K562 (cell line): Measurements from ENCODE around the gene FAM219A. TPM values are rescaled to one million over a fixed set of nuclear protein-coding genes. Genes with fewer than 3 reads are reported as not detected.
A peak's percentile ranks its signal among the peaks of the same experiment; 100 is the strongest.

Experiments used
- CBX5 ChIP-seq: IDR thresholded peaks from 2 replicates; pipeline ENCODE4 v1.6.1; 2014; ENCODE audit warnings: low read depth, borderline replicate concordance
- CSDE1 ChIP-seq, 2 experiments: fragments of 450-650 bp; IDR thresholded peaks; 2 replicates each; pipeline ENCODE4 v1.6.1; 2016; ENCODE audit warnings: mild to moderate bottlenecking in 1 of 2
- CTCF ChIP-seq, 3 experiments: IDR thresholded peaks in 2 of 3; conservative IDR thresholded peaks in 1 of 3; 2 replicates each; pipeline ENCODE4 v1.5.1; 2011 to 2012; ENCODE audit warnings: low read length in 3 of 3, mild to moderate bottlenecking in 3 of 3, control low read depth in 2 of 3, improper control_type of control experiment in 1 of 3, inconsistent platforms in 1 of 3, low read depth in 1 of 3, mixed read lengths in 1 of 3, moderate library complexity in 1 of 3; ENCODE audit not compliant: insufficient read depth in 2 of 3
- DIDO1 ChIP-seq: fragments of 450-650 bp; IDR thresholded peaks from 2 replicates; pipeline ENCODE4 v1.6.1; 2016; ENCODE audit warnings: low read depth, missing biosample characterization, missing genetic modification characterization
- EP300 ChIP-seq: IDR thresholded peaks from 2 replicates; pipeline ENCODE4 v1.6.1; 2012; ENCODE audit warnings: low read length, improper control_type of control experiment
- HDGF ChIP-seq: fragments of 450-650 bp; IDR thresholded peaks from 2 replicates; pipeline ENCODE4 v1.6.1; 2016
- KDM1A ChIP-seq, 2 experiments: fragments of 450-650 bp; IDR thresholded peaks; 2 replicates each; pipeline ENCODE4 v1.6.1; 2016; ENCODE audit warnings: mild to moderate bottlenecking in 2 of 2
- PRPF4 ChIP-seq: fragments of 200-400 bp; formaldehyde crosslinking; IDR thresholded peaks from one replicate; pipeline ENCODE4 v1.6.1; 2017; ENCODE audit warnings: low read length, low read depth, mild to moderate bottlenecking; ENCODE audit not compliant: insufficient read depth, poor library complexity, severe bottlenecking
- PYGO2 ChIP-seq: fragments of 450-650 bp; IDR thresholded peaks from 2 replicates; pipeline ENCODE4 v1.6.1; 2016; ENCODE audit warnings: mild to moderate bottlenecking, missing genetic modification characterization, moderate library complexity, missing compliant biosample characterization
- RCOR1 ChIP-seq, 2 experiments: IDR thresholded peaks; 2 replicates each; pipeline ENCODE4 v1.6.1; 2012; ENCODE audit warnings: low read depth in 2 of 2, low read length in 2 of 2, borderline replicate concordance in 1 of 2, improper control_type of control experiment in 1 of 2
- SAFB2 ChIP-seq: fragments of 200-400 bp; formaldehyde crosslinking; IDR thresholded peaks from 2 replicates; pipeline ENCODE4 v1.6.1; 2018; ENCODE audit warnings: borderline replicate concordance, low read length, low read depth, moderate library complexity; ENCODE audit not compliant: severe bottlenecking
- SLC30A9 ChIP-seq: fragments of 250-450 bp; sonication (Bioruptor Pico); IDR thresholded peaks from 2 replicates; pipeline ENCODE4 v1.8.0; 2022; ENCODE audit warnings: mild to moderate bottlenecking, moderate library complexity
- STAG1 ChIP-seq: sonication (generic); formaldehyde crosslinking; IDR thresholded peaks from 2 replicates; pipeline ENCODE4 v1.5.0; 2020; ENCODE audit warnings: missing genetic modification reagents, borderline replicate concordance
- ZNF311 ChIP-seq: fragments of 250-450 bp; sonication (Bioruptor Pico); IDR thresholded peaks from 2 replicates; pipeline ENCODE4 v1.4.0; 2020; ENCODE audit warnings: mild to moderate bottlenecking, moderate library complexity
- ZNF592 ChIP-seq: fragments of 450-650 bp; IDR thresholded peaks from 2 replicates; pipeline ENCODE4 v1.6.1; 2017; ENCODE audit warnings: antibody characterized with exemption, mild to moderate bottlenecking
- ZNF830 ChIP-seq: fragments of 250-450 bp; sonication (Bioruptor Pico); IDR thresholded peaks from 2 replicates; pipeline ENCODE4 v1.5.0; 2021; ENCODE audit warnings: mild to moderate bottlenecking
- polyA plus RNA-seq, 8 experiments: library from polyadenylated mRNA; depleted of rRNA in 4 of 8; stranded (reverse) in 5 of 8; unstranded in 3 of 8; fragments of >200 nt; fragmentation: Nextera tagmentation in 2 of 8; fragmentation: Illumina TruSeq in 1 of 8; extraction: Ambion mirVana in 2 of 8; extraction: Trizol in 1 of 8; gene quantifications; 2 replicates each; pipeline versions ENCODE4 v1.2.1 to v1.2.3, GENCODE V29; 2011 to 2014; ENCODE audit warnings: inconsistent platforms in 1 of 8, missing spikeins in 1 of 8
- total RNA-seq, 7 experiments: library from RNA; depleted of rRNA in 6 of 7; stranded (reverse); fragments of >200 nt in 6 of 7; fragmentation: Illumina TruSeq in 2 of 7; extraction: Trizol in 2 of 7; gene quantifications; 2 replicates each; pipeline versions ENCODE4 v1.2.1 to v1.2.3, GENCODE V29; 2011 to 2021; ENCODE audit warnings: low replicate concordance in 1 of 7
- TF ChIP-seq, protein P1 (sequence below): fragments of 450-650 bp; IDR thresholded peaks from 2 replicates; pipeline ENCODE4 v1.7.1; 2018; ENCODE audit warnings: mild to moderate bottlenecking, low read depth; ENCODE audit not compliant: partially characterized antibody
- TF ChIP-seq, protein P2 (sequence below): fragments of 200-800 bp; sonication (Bioruptor generic); IDR thresholded peaks from 2 replicates; pipeline ENCODE4 v1.6.1; 2017; ENCODE audit warnings: missing genetic modification characterization, missing compliant biosample characterization

Gene FAM219A
- total and polyA plus RNA-seq, 9 of the 15 experiments (the other 6 are each of a cell fraction or from before 2014, with no cell fraction given): 0.63 to 8.6 (median 2.9) TPM

DNA sequence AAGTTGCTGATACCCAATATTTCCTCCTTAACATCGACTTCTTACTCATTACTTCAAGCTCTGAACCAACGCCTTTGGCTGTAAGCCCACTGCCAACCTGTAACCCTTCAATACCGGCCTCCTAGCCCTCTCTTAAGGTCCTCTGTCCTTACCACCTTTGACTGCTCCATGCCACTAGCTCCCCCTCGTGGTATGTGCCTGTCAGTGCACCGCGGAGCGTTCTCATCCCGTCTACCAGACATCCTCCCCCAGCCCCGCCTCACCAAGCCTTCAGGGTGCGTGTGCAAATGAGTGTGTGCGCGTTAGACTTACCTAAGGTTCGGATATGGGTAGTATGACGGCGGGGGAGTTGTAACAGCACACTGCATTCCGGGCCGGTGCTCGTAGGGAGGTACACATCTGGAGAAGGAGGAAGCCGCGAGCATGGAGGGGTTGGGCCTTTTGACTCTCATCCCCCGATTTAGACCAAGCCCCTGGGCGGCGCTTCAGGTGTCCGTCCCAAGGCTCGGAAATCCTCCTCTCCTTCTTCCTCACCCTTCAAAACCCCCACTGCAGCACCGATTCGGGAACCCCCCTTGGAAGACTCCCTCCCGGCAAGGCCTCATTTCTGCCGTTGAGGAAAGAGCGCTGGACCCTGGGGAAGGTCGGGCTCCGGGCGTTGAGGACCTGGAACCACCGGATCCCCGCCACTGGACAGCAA, 78.9 kb downstream of the FAM219A start (continued):
- TF ChIP-seq DIDO1 (no peak), CBX5 (no peak), ZNF830 (no peak), ZNF592 (no peak), SLC30A9 (CRISPR knock-in tag) (no peak), PYGO2 (no peak), STAG1 (CRISPR knock-in tag) (peak; percentile 73; the same call in 1 of the 2 replicates), CTCF (IDR thresholded peaks at IDR 0.05 in 2 of 3, conservative IDR thresholded peaks at IDR 0.05 in 1 of 3; ENCODE audit: insufficient read depth in 2 of 3, low read depth in 1 of 3, low read length in 3 of 3) (peak; percentile 85 to 97 (median 90)), EP300 (no peak), PRPF4 (no peak), SAFB2 (no peak), CSDE1 (IDR thresholded peaks at IDR 0.05) (no peak), RCOR1 (IDR thresholded peaks at IDR 0.05; ENCODE audit: borderline replicate concordance in 1 of 2, low read depth in 2 of 2, low read length in 2 of 2) (no peak), KDM1A (IDR thresholded peaks at IDR 0.05) (peak in 1 of 2 experiments; percentile 10; a peak in 1 of 4 replicates), ZNF311 (no peak), HDGF (0 out of 2 replicates have a peak, but pooled peaks have one; percentile 59)
- TF ChIP-seq, protein P1, sequence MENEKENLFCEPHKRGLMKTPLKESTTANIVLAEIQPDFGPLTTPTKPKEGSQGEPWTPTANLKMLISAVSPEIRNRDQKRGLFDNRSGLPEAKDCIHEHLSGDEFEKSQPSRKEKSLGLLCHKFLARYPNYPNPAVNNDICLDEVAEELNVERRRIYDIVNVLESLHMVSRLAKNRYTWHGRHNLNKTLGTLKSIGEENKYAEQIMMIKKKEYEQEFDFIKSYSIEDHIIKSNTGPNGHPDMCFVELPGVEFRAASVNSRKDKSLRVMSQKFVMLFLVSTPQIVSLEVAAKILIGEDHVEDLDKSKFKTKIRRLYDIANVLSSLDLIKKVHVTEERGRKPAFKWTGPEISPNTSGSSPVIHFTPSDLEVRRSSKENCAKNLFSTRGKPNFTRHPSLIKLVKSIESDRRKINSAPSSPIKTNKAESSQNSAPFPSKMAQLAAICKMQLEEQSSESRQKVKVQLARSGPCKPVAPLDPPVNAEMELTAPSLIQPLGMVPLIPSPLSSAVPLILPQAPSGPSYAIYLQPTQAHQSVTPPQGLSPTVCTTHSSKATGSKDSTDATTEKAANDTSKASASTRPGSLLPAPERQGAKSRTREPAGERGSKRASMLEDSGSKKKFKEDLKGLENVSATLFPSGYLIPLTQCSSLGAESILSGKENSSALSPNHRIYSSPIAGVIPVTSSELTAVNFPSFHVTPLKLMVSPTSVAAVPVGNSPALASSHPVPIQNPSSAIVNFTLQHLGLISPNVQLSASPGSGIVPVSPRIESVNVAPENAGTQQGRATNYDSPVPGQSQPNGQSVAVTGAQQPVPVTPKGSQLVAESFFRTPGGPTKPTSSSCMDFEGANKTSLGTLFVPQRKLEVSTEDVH: no peak
- TF ChIP-seq, protein P2, sequence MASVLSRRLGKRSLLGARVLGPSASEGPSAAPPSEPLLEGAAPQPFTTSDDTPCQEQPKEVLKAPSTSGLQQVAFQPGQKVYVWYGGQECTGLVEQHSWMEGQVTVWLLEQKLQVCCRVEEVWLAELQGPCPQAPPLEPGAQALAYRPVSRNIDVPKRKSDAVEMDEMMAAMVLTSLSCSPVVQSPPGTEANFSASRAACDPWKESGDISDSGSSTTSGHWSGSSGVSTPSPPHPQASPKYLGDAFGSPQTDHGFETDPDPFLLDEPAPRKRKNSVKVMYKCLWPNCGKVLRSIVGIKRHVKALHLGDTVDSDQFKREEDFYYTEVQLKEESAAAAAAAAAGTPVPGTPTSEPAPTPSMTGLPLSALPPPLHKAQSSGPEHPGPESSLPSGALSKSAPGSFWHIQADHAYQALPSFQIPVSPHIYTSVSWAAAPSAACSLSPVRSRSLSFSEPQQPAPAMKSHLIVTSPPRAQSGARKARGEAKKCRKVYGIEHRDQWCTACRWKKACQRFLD (CRISPR knock-in tag): no peak
